GM12878 (cell line): Measurements from ENCODE around the gene KIRREL3. TPM values are rescaled to one million over a fixed set of nuclear protein-coding genes. Genes with fewer than 3 reads are reported as not detected.

Experiments used
- ATAC-seq: fragments of 200-7000 bp; cut with Tn5 transposase; 3 replicates; pipeline ENCODE4 v1.9.1; 2020; ENCODE audit warnings: mild to moderate bottlenecking, moderate library complexity
- BruUV-seq: library from RNA; stranded (reverse); fragments of 400-500 nt; replicated peaks from 2 replicates; lab custom pipeline; 2021; lab: Mats Ljungman, UMichigan
- CTCF ChIA-PET: fragments of 300-600 bp; sonication (Branson Sonifier 250); formaldehyde crosslinking; extraction: SDS; loops from one replicate; lab custom pipeline; 2021; ENCODE audit warnings: inconsistent platforms; lab: Yijun Ruan, JAX
- POLR2A ChIA-PET: fragments of 350-600 bp; formaldehyde crosslinking; extraction: SDS; loops from one replicate; lab custom pipeline; 2021; ENCODE audit warnings: inconsistent platforms; lab: Charles Lee
- RAD21 ChIA-PET: fragments of 300-600 bp; sonication (Branson Sonifier 250); formaldehyde crosslinking; loops from one replicate; lab custom pipeline; 2023; ENCODE audit warnings: antibody characterized with exemption; ENCODE audit not compliant: unreplicated experiment; lab: Charles Lee
- SMC1A ChIA-PET: fragments of 300-600 bp; sonication (Branson Sonifier 250); formaldehyde crosslinking; loops from one replicate; lab custom pipeline; 2023; ENCODE audit not compliant: unreplicated experiment, uncharacterized antibody; lab: Charles Lee
- DNase-seq: peaks from one replicate; pipeline ENCODE4 v3.0.0-alpha.2; 2011; ENCODE audit warnings: low read depth, low spot score
- FAIRE-seq: peaks from 3 replicates; lab custom pipeline; 2011; peaks lifted over from hg19 to GRCh38; lab: Jason Lieb, UNC
- H2AFZ ChIP-seq: 2 replicates; pipeline ENCODE4 v1.6.0; 2011; ENCODE audit warnings: low read depth, low read length, control low read depth; ENCODE audit not compliant: control insufficient read depth
- H3K27ac ChIP-seq: 2 replicates; pipeline ENCODE4 v1.5.1; 2011; ENCODE audit warnings: control low read depth; ENCODE audit not compliant: control insufficient read depth, insufficient read depth
- H3K27me3 ChIP-seq, 2 experiments: replicated peaks in 1 of 2; 2 replicates each; pipeline versions ENCODE4 v1.6.0 to v1.6.1; 2011; ENCODE audit warnings: low read length in 1 of 2; ENCODE audit not compliant: control insufficient read depth in 2 of 2, insufficient read depth in 2 of 2
- H3K36me3 ChIP-seq, 2 experiments: 2 replicates each; pipeline ENCODE4 v1.5.1; 2011; ENCODE audit warnings: low read length in 1 of 2; ENCODE audit not compliant: control insufficient read depth in 2 of 2, insufficient read depth in 2 of 2
- H3K4me1 ChIP-seq: 2 replicates; pipeline ENCODE4 v1.6.1; 2011; ENCODE audit warnings: mild to moderate bottlenecking, low read length, moderate library complexity, mixed read lengths; ENCODE audit not compliant: control insufficient read depth, insufficient read depth
- H3K4me2 ChIP-seq: 2 replicates; pipeline ENCODE4 v1.6.0; 2011; ENCODE audit warnings: control low read depth; ENCODE audit not compliant: control insufficient read depth, insufficient read depth
- H3K4me3 ChIP-seq: fragments of 200-600 bp; sonication (generic); 2 replicates; pipeline ENCODE4 v1.5.1; 2016
- H3K79me2 ChIP-seq: 2 replicates; pipeline ENCODE4 v1.6.0; 2011; ENCODE audit warnings: low read length; ENCODE audit not compliant: control insufficient read depth, insufficient read depth
- H3K9ac ChIP-seq: 2 replicates; pipeline ENCODE4 v1.8.0; 2011; ENCODE audit warnings: low read length, control low read depth, mixed read lengths; ENCODE audit not compliant: control insufficient read depth, insufficient read depth
- H3K9me3 ChIP-seq: replicated peaks from 3 replicates; pipeline ENCODE4 v1.5.1; 2011; ENCODE audit warnings: mild to moderate bottlenecking, low read length; ENCODE audit not compliant: control insufficient read depth, insufficient read depth
- H4K20me1 ChIP-seq: 2 replicates; pipeline ENCODE4 v1.6.0; 2011; ENCODE audit not compliant: control insufficient read depth, insufficient read depth
- CBFB ChIP-seq: IDR thresholded peaks from 2 replicates; pipeline ENCODE4 v1.6.1; 2016; ENCODE audit warnings: antibody characterized with exemption, low read depth
- ESRRA ChIP-seq: IDR thresholded peaks from 2 replicates; pipeline ENCODE4 v1.6.1; 2012; ENCODE audit warnings: mild to moderate bottlenecking, low read length, improper control_type of control experiment
- FOS ChIP-seq: IDR thresholded peaks from 3 replicates; pipeline ENCODE4 v1.6.1; 2011; ENCODE audit warnings: borderline replicate concordance; ENCODE audit not compliant: insufficient read length; ENCODE audit errors: extremely low read depth
- MYC ChIP-seq: IDR thresholded peaks from 2 replicates; pipeline ENCODE4 v1.6.1; 2011; ENCODE audit warnings: mild to moderate bottlenecking, low read length, moderate library complexity, inconsistent platforms; ENCODE audit not compliant: insufficient read depth, insufficient replicate concordance, insufficient read length, severe bottlenecking
- POU2F2 ChIP-seq: IDR thresholded peaks from 3 replicates; pipeline ENCODE4 v1.6.1; 2011; ENCODE audit warnings: low read depth, mild to moderate bottlenecking, low read length, borderline replicate concordance
- RELB ChIP-seq: fragments of 450-650 bp; IDR thresholded peaks from 2 replicates; pipeline ENCODE4 v1.6.1; 2017; ENCODE audit warnings: low read depth, mild to moderate bottlenecking, moderate library complexity
- ZBED1 ChIP-seq: IDR thresholded peaks from 2 replicates; pipeline ENCODE4 v1.6.1; 2016; ENCODE audit warnings: borderline replicate concordance
- ZBTB4 ChIP-seq: fragments of 450-650 bp; formaldehyde crosslinking; IDR thresholded peaks from 2 replicates; pipeline ENCODE4 v1.4.0; 2022; ENCODE audit warnings: mild to moderate bottlenecking, moderate library complexity
- ZBTB40 ChIP-seq: fragments of 450-650 bp; IDR thresholded peaks from 2 replicates; pipeline ENCODE4 v1.6.1; 2016; ENCODE audit warnings: mild to moderate bottlenecking, moderate library complexity, borderline replicate concordance
- ZNF207 ChIP-seq: fragments of 450-650 bp; IDR thresholded peaks from 2 replicates; pipeline ENCODE4 v1.6.1; 2014; ENCODE audit warnings: antibody characterized with exemption, mild to moderate bottlenecking, borderline replicate concordance
- WGBS: methylation state at CpG from one replicate; pipeline ENCODE4 v1.1.6; 2016; ENCODE audit warnings: low lambda C conversion rate; ENCODE audit not compliant: insufficient replicate concordance, insufficient coverage; ENCODE audit errors: missing lambda C conversion rate; 5-methylcytosine and 5-hydroxymethylcytosine counted together
- in situ Hi-C: fragments of 300-500 bp; cut with MboI; formaldehyde crosslinking; loops from 9 replicates; pipeline ENCODE4 v1.14.3; 2018; ENCODE audit warnings: mixed read lengths
- intact Hi-C: fragments of 100-400 bp; cut with micrococcal nuclease; formaldehyde crosslinking; loops from one replicate; pipeline ENCODE4 v1.14.2; 2022; ENCODE audit not compliant: unreplicated experiment
- polyA plus RNA-seq, 11 experiments: library from polyadenylated mRNA; depleted of rRNA in 4 of 11; unstranded in 6 of 11; stranded (reverse) in 5 of 11; fragments of >200 nt; fragmentation: Nextera tagmentation in 4 of 11; fragmentation: Illumina TruSeq in 1 of 11; extraction: Ambion mirVana in 4 of 11; extraction: Trizol in 1 of 11; gene quantifications; 1 replicate in 1 of 11; 2 replicates in 10 of 11; pipeline versions ENCODE4 v1.2.1 to v1.2.3, GENCODE V29; 2011 to 2016; ENCODE audit warnings: inconsistent platforms in 2 of 11, missing spikeins in 2 of 11, low read depth in 1 of 11
- total RNA-seq, 4 experiments: library from RNA; depleted of rRNA in 3 of 4; stranded (reverse); fragments of >200 nt in 3 of 4; fragmentation: Illumina TruSeq in 1 of 4; extraction: Trizol in 1 of 4; gene quantifications; 2 replicates each; pipeline versions ENCODE4 v1.2.1 to v1.2.3, GENCODE V29; 2013 to 2021

The KIRREL3 gene
- total and polyA plus RNA-seq, 10 of the 15 experiments (the other 5 are each of a cell fraction or from before 2014, with no cell fraction given): under 0.01 TPM; not detected in 9

GRCh38 chr11:126521196-126521595 lies 479.4 kb downstream of the KIRREL3 start:
- 30% methylated on average over 6 of the region's 11 CpGs for WGBS
- in situ Hi-C loops (no loop called here), intact Hi-C loops (no loop called here)
- Histone ChIP-seq H2AFZ (no peak overlapping the region), H3K27ac (no peak overlapping the region), H4K20me1 (no peaks in the 10 kb centered on the region), H3K36me3 (no peaks in the 10 kb centered on the region), H3K4me3 (no peak overlapping the region), H3K4me1 (no peaks in the 10 kb centered on the region), H3K79me2 (no peaks in the 10 kb centered on the region), H3K9me3 (no peaks in the 10 kb centered on the region), H3K4me2 (no peak overlapping the region), H3K9ac (no peak overlapping the region), H3K27me3 (peaks cover 3 to 5% of the 10 kb centered on the region in 2 experiments)
- no peak for ATAC-seq
- ChIA-PET SMC1A (no interaction called here), CTCF (interaction anchor here (0.7 kb wide), 1 partner anchor 103 kb away, joined by 3 read pairs; no protein-coding TSS in a partner anchor), RAD21 (no interaction called here), POLR2A (no interaction called here)
- no TSS peak for BruUV-seq
- no peak for TF ChIP-seq ZBED1
- no peak for TF ChIP-seq ESRRA
- no peak for TF ChIP-seq POU2F2
- no peak for TF ChIP-seq ZBTB40
- TF ChIP-seq MYC: no peak
- TF ChIP-seq RELB: no peak
- no peak for TF ChIP-seq ZBTB4 (CRISPR knock-in tag)
- TF ChIP-seq ZNF207: no peak
- TF ChIP-seq FOS: no peak
- no peak for TF ChIP-seq CBFB
- no peak for FAIRE-seq
- no peak for DNase-seq
